Lower leg skin (tissue), 3 donors: ENCODE data around the gene GABRB2.

Experiments
- POLR2A ChIP-seq, 2 donors: fragments of 450-650 bp; IDR thresholded peaks; one replicate each; pipeline ENCODE4 v1.6.1; 2016 to 2017; ENCODE audit warnings: antibody characterized with exemption in 2 of 2, mild to moderate bottlenecking in 1 of 2, moderate library complexity in 1 of 2
- TF ChIP-seq, protein P1 (sequence below), 3 donors: fragments of 450-650 bp; IDR thresholded peaks; one replicate each; pipeline ENCODE4 v1.5.1; 2016; ENCODE audit warnings: antibody characterized with exemption in 3 of 3, mild to moderate bottlenecking in 3 of 3, moderate library complexity in 2 of 3

- TF ChIP-seq, protein P1, sequence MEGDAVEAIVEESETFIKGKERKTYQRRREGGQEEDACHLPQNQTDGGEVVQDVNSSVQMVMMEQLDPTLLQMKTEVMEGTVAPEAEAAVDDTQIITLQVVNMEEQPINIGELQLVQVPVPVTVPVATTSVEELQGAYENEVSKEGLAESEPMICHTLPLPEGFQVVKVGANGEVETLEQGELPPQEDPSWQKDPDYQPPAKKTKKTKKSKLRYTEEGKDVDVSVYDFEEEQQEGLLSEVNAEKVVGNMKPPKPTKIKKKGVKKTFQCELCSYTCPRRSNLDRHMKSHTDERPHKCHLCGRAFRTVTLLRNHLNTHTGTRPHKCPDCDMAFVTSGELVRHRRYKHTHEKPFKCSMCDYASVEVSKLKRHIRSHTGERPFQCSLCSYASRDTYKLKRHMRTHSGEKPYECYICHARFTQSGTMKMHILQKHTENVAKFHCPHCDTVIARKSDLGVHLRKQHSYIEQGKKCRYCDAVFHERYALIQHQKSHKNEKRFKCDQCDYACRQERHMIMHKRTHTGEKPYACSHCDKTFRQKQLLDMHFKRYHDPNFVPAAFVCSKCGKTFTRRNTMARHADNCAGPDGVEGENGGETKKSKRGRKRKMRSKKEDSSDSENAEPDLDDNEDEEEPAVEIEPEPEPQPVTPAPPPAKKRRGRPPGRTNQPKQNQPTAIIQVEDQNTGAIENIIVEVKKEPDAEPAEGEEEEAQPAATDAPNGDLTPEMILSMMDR (IDR thresholded peaks at IDR 0.05) = no peak
- TF ChIP-seq POLR2A (IDR thresholded peaks at IDR 0.05) = no peak
These were observed 234.6 kb downstream of the GABRB2 start for GRCh38 chr5:161311965-161312364.
